Activated T-cell treated with anti-CD3 and anti-CD28 coated beads, Interleukin-2, amount 50 U/mL, for 48 hours (primary cell): ENCODE measurements around the gene ACAP1.

ENCODE experiments used
- DNase-seq, 2 experiments: peaks; one replicate each; pipeline ENCODE4 v3.0.0-alpha.2; 2020

ACAP1 gene

GRCh38 chr17:7311110-7311705, 25.1 kb upstream of the ACAP1 start:
- no peak for DNase-seq

DNA sequence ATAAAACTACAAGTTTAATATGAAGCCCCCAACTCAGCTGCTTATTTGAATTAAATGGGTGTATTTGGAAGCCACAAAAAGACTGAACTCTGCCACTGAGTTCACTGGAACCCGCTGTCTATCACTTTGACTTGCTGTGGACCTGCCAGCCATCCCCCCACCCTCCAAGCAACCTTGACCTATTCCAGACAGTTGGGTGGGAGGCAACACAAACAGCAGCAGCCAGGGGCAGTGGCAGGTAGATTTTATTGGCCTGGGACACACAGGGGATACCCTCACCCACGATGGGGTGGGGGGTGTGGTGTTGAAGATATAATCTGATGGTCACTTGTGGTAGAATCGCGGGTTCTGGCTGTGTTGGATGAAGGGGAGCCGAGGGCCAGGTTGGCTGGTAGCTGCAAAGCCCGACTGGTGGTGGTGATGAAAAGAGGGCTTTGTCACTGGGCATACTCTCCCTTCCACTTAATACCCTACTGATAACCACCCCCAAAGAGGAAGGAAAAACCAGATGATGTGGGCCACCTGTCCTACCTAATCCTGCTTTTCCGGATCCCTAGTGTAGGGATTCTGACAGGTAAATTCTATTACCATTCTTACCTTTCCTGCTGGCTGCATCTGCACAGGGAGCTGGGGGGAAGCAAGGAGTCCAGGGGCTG, 23.8 kb upstream of the ACAP1 start:
- peak; percentile 35 to 45 for DNase-seq

GRCh38 chr17:7313088-7313889, 23.0 kb upstream of the ACAP1 start:
- DNase-seq, result peak; percentile 62 to 66

- DNase-seq, result peak; percentile 55 to 57
Measured at GRCh38 chr17:7313890-7314718, 22.2 kb upstream of the ACAP1 start.

DNA sequence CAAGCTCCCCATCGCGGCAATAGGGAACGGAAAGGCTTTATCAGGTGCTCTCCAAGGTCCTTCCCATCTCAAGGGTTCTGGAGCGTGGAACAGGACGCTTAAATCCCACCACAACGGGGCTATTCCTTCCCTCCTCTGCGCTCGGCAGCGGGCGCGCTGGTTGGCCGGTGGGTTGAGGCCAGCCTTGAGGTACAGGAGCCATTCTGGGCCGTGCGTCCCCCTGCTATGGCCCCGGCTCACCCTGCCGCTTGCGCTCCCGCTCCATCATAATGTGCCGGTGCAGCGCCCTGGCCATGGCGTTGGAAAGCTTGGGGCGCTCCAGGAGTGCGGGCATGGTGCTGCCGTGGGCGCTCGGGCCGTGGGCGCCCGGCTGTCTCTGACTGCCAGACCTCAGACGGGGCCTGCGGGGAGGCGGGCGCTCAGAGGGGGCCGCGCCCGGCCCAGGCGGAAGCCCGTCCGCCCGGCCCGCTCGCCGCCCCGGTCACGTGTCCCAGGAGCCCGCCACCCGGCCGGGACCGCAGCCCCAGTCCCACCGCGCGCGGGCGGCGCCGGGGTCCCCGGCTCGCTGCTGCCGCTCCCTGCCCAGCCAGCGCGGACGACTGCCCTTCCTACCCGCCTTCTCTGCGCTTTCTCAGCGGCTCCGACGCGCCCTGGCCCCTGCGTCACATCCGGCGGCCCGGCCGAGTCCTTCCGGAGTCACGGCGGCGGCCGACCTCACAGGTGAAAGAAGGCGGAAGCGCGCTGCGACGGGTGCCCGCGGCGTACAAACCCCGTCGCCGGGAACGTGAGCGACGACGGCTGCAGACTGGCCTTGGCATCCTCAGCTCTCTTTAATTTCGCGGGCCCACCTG, 21.4 kb upstream of the ACAP1 start, which contains the start of gene GPS2:
Gene GPS2 (minus strand): TSS at position 642 of the 851 bp plus-strand sequence. CDS start 308 bp downstream, at position 334.
- peak; percentile 94 to 96 for DNase-seq

DNA sequence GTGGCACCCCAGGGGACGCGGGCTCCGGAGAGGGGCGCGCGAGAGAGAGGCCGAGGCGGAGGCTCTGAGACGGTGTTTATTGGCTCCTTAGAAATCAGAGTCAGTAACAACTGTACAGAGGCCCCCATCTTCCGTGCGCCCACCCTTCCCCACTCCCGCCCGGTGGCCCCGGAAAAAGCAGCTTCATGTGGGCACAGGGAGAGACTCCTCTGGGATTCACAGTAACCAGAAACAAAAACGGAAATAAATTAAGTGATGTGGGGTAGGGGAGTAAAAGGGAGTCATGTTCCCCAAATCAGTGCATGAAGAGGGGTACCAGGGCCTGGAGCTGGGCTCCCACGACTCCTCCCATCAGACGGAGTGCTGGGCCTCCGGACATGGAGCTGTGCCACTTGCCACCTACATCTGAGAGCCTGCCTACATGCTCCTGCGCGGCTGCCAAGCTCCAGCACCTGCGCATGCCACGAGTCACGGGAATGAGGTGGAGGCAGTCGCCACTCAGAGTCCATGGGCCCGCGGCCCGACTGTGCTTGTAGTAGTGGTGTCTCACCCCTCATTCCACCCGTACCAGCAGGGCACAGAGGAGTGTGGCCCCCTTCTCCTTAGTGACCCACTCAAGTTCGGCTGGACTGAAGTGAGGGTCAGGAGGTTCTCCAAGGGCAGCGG, 20.6 kb upstream of the ACAP1 start:
- DNase-seq, result no peak

- no peak for DNase-seq
Measured at GRCh38 chr17:7317161-7317803, 19.0 kb upstream of the ACAP1 start.

DNA sequence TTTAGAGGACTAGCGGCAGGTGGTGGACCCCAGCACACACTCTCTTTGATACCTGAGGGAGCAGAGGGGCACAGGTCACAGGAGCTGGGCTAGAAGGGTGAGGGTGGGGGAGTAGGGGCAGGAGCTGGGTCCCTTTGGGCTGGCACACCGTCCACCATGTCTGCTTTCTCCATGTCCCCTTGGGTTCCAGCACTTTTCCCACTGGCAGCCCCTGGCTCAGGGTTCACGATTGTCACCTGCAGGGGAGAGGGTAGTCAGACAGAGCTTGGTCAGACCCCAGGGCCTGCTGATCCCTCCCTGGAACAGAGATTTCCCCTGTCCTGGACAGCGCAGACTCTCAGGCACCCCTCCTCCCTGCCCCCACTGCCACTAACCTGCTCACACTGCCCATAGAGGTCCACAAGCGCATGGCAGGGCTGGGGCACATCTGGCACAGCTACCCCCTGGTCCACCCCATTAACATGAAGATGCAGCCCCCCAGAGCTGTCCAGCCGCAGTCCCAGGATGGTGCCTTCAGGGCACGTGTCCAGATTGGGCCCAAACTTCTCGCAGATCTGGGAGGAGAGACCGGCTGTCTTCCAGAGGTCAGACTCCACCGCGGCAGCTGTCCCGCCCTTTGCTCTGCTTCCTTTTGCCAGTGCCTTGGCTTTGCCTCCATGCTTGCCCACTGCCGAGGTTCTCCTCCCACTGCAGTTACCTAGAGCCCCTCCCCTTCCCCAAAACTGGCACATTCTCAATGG, 18.0 kb upstream of the ACAP1 start:
- DNase-seq, result no peak

- DNase-seq, result no peak
Measured at GRCh38 chr17:7321466-7321865, 14.9 kb upstream of the ACAP1 start.

DNA sequence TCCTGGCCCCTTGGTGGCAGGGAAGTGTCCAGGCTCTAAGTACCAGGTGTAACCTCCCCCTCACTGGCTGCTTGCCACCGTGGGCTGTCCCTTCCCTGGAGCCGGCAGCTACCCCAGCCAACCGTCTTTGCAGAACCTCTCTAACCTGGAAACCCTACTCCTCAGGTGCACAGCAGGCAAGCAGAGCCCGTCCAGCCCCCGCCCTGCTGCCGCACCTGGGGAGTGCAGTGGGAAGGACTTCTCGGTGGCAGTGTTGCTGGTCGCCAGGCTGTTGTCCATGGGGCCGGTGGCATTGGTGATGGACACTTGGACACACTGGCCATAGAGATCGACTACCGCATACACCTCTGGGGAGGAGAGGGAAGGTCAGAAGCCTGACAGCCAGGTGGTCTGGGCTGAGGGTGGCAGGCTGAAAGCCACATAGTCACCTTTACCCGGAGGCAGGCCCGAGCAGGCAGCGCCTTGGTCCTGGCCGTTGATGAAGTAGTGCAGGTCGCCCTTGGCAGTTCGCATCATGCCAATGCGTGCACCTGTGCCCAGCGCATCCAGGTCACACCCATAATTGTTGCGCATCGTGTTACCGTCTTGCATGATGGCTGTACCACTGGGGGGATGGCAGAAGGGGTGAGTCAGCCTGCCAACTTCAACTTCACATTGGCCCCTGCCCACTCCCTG, 13.7 kb upstream of the ACAP1 start:
- no peak for DNase-seq

GRCh38 chr17:7323731-7324437, 12.4 kb upstream of the ACAP1 start:
- DNase-seq, result peak; percentile 82 to 84

DNA sequence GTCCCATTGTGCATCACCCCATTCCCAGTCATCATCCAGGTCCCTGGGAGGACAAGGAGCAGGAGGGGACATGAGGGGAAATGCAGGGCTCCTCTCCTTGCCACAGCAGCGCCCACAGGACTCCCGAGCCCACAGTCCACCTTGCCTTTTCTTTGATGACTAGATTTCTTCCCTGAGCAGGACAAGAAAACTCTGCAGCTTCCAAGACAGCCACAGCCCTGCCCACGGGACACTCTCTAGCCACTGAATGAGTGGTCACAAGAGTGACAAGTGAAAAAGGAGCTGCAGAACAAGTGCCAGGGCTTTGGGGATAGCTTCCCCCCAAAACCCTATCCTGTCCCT, 11.9 kb upstream of the ACAP1 start:
- no peak for DNase-seq

DNA sequence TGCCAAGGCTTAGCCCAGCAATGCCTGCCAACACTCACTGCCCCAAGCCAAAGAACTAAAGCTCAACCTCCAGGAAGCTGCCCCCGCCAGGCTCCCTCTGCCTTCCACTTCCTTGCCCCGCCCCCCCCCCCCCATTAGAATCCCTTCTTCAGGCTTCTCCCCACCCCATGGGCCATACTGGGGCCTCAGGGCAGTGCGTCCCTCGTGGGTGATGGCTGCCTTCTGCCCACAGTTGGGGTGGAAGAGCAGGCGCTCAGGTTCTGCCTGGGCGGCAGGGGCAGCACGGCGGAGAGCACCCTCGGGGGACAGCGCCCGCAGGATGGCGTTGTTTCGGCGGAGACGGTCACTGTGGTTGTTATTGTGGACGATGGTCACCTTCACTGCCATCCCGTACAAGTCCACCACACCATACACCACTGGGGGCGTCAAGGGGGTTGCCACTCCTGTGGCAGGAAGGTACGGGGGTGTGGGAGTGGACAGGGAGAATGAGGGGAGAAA, 11.2 kb upstream of the ACAP1 start:
- DNase-seq, result no peak

- DNase-seq, result no peak
Measured at GRCh38 chr17:7326186-7326585, 10.1 kb upstream of the ACAP1 start.

GRCh38 chr17:7327056-7327455, 9.3 kb upstream of the ACAP1 start:
- no peak for DNase-seq

DNA sequence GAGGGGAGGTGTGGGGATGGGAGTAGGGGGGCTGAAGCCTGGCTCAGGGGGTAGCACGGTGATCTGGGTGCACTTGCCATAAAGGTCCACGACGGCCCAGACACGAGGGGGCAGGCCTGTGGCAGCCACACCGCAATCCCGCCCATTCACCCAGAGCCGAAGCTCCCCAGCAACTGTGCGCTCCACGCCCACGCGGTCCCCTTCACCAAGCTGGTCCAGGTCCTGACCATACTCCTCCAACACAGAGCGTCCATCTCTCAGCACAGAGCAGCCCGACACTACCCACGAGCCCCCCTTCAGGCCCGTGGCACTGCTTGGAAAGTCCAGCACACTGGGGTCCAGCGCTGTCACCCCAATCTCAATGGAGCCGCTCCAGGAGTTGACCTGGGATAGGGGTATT, 8.8 kb upstream of the ACAP1 start:
- DNase-seq, result no peak

DNA sequence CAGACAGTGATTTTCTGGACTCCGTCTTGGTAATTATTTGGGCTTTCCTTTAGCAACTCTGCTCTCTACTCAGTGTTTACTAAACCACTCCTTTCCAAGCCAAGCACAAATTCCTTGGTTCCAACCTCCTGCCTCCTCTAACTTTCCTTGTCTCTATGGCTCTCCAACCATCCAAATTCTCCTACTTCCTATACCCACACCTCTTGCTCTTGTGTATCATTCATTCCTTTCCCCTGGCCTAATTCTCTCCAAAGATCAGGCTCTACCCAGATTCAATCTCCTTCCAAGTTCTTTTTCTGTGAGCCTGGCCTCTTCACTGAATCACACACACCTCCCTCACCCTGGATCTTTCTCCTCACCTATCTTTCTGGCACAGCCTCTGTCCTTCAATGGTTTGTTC, 8.3 kb upstream of the ACAP1 start:
- DNase-seq, result no peak

GRCh38 chr17:7328840-7329373, 7.4 kb upstream of the ACAP1 start, which contains the start of gene NEURL4:
NEURL4 (minus strand) TSS chr17:7329335; CDS start chr17:7329312, 23 bp downstream.
- no peak for DNase-seq
